ENCODE data around the gene NAPG.
"Not testable (repeated sequence)": the region's sequence is repeated elsewhere in the genome, so short reads cannot be mapped to it uniquely, and the experiment has no call there.

- TF ChIP-seq POLR2A (IDR thresholded peaks at IDR 0.05; ENCODE audit: borderline replicate concordance, extremely low read depth, insufficient read depth, insufficient read length); SIN3A (IDR thresholded peaks at IDR 0.05; ENCODE audit: low read depth); POLR2AphosphoS5 (IDR thresholded peaks at IDR 0.05; ENCODE audit: low read depth, low read length); ZNF274 (IDR thresholded peaks at IDR 0.05; ENCODE audit: low read depth, low read length); CTCF (IDR thresholded peaks at IDR 0.05 in 2 of 3, conservative IDR thresholded peaks at IDR 0.05 in 1 of 3; ENCODE audit: borderline replicate concordance in 1 of 3, insufficient read depth in 1 of 3, low read depth in 2 of 3, low read length in 2 of 3); ATF3 (IDR thresholded peaks at IDR 0.05); RAD21 (IDR thresholded peaks at IDR 0.05; ENCODE audit: low read depth); SRF (IDR thresholded peaks at IDR 0.05; ENCODE audit: low read depth): not testable (repeated sequence)
These were observed 44.1 kb downstream of the NAPG start for GRCh38 chr18:10569941-10570340.

Measured in HCT116 (cell line).